GM12892 (cell line): ENCODE data around the gene CYTH3.
"Not testable (repeated sequence)": the region's sequence is repeated elsewhere in the genome, so short reads cannot be mapped to it uniquely, and the experiment has no call there.

ENCODE experiments used
- POLR2A ChIP-seq: IDR thresholded peaks from 2 replicates; pipeline ENCODE4 v1.6.1; 2011; ENCODE audit warnings: low read depth, low read length, control low read depth
- POLR2AphosphoS5 ChIP-seq: IDR thresholded peaks from 2 replicates; pipeline ENCODE4 v1.6.1; 2011; ENCODE audit warnings: low read depth, low read length, control low read depth

DNA sequence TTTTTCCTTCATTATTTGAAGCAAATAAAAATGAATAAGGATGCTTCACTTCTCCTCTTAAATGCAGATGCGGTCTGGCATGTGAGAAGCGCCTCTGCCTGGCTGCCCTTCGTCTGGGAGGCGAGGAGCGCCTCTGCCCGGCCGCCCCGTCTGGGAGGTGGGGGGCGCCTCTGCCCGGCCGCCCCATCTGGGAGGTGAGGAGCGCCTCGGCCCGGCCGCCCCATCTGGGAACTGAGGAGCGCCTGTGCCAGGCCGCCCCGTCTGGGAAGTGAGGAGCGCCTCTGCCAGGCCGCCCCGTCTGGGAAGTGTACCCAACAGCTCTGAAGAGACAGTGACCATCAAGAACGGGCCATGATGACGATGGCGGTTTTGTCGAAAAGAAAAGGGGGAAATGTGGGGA, 49.4 kb downstream of the CYTH3 start:
- not testable (repeated sequence) for TF ChIP-seq POLR2A, POLR2AphosphoS5
